Mucosa of descending colon (tissue), 3 donors: ENCODE data around the gene NIPAL3. TPM values are rescaled to one million over a fixed set of nuclear protein-coding genes. Genes with fewer than 3 reads are reported as not detected.

ENCODE experiments used
- ATAC-seq: fragments of 200-7000 bp; cut with Tn5 transposase; one replicate; pipeline ENCODE4 v1.9.1; 2020; ENCODE audit warnings: mild to moderate bottlenecking, moderate library complexity
- DNase-seq, 3 donors: peaks; one replicate each; pipeline ENCODE4 v3.0.0-alpha.2; 2020
- H3K36me3 ChIP-seq: fragments of 200-600 bp; one replicate; pipeline ENCODE4 v1.8.0; 2021; ENCODE audit warnings: low read depth, mild to moderate bottlenecking
- H3K4me1 ChIP-seq: fragments of 200-600 bp; one replicate; pipeline ENCODE4 v1.8.0; 2021; ENCODE audit warnings: low read depth, mild to moderate bottlenecking
- H3K4me3 ChIP-seq: fragments of 200-600 bp; one replicate; pipeline ENCODE4 v1.8.0; 2021; ENCODE audit warnings: mild to moderate bottlenecking
- H3K9me3 ChIP-seq: fragments of 200-600 bp; one replicate; pipeline ENCODE4 v1.8.0; 2021; ENCODE audit warnings: mild to moderate bottlenecking
- CTCF ChIP-seq: fragments of 200-600 bp; IDR thresholded peaks from one replicate; pipeline ENCODE4 v1.8.0; 2022; ENCODE audit warnings: antibody characterized with exemption, mild to moderate bottlenecking
- intact Hi-C, 2 donors: fragments of 100-400 bp; cut with DNase I in 1 of 2; cut with micrococcal nuclease in 1 of 2; formaldehyde crosslinking; loops; one replicate each; pipeline versions ENCODE4 v1.11.0 to v1.11.1; 2022; cut with DNase I, micrococcal nuclease
- total RNA-seq, 3 donors: library from RNA; stranded (reverse); fragmentation: NEBNext Ultra II Directional in 2 of 3; extraction: Animal tissue kit (Norgen Biotek cat#: 25700) in 2 of 3; gene quantifications; one replicate each; pipeline versions ENCODE4 v1.2.1 to v1.2.4, GENCODE V29; 2021 to 2023
- donor health status: DM: no; HTN: no; CAD: no; lungs with moderate emphysema.
- donor health status: DM: no; HTN: no; CAD: no.
- donor health status: DM: no; HTN: yes; CAD: no.

The NIPAL3 gene
- total RNA-seq, 3 donors from 2014 or later, result 38.3 to 52.5 (median 40.7) TPM

GRCh38 chr1:24391882-24392603 is 23.6 kb upstream of the NIPAL3 start:
- H3K9me3 ChIP-seq, result no peaks in the 10 kb centered on the region
- H3K4me3 ChIP-seq, result no peak overlapping the region
- DNase-seq, result peak; percentile 70 to 78 (median 76)
- intact Hi-C loops, result loop anchor here (2.0 to 5.0 kb wide), 2 partner anchors 190 to 193 kb away; no protein-coding TSS in a partner anchor
- peak; percentile 79 for TF ChIP-seq CTCF
- H3K4me1 ChIP-seq, result peaks cover 14% of the 10 kb centered on the region
- no peaks in the 10 kb centered on the region for H3K36me3 ChIP-seq
- ATAC-seq, result peak; percentile 87

GRCh38 chr1:24392604-24392946 is 23.0 kb upstream of the NIPAL3 start:
- intact Hi-C loops, result loop anchor here in 1 of 2 donors (5.0 kb wide), 1 partner anchor 190 kb away; no protein-coding TSS in a partner anchor
- Histone ChIP-seq H3K9me3 (no peaks in the 10 kb centered on the region), H3K4me3 (no peak overlapping the region), H3K36me3 (no peaks in the 10 kb centered on the region), H3K4me1 (peaks cover 14% of the 10 kb centered on the region)
- DNase-seq (no peak), ATAC-seq (no peak)
- TF ChIP-seq CTCF, result no peak

- DNase-seq (no peak), ATAC-seq (peak; percentile 45)
- TF ChIP-seq CTCF, result no peak
- Histone ChIP-seq H3K4me3 (no peak overlapping the region), H3K9me3 (no peaks in the 10 kb centered on the region), H3K36me3 (no peaks in the 10 kb centered on the region), H3K4me1 (peaks cover 14% of the 10 kb centered on the region)
- intact Hi-C loops, result loop anchor here in 1 of 2 donors (5.0 kb wide), 1 partner anchor 191 kb away; no protein-coding TSS in a partner anchor
These were observed 22.5 kb upstream of the NIPAL3 start for GRCh38 chr1:24392982-24393650.

- no peak overlapping the region for H3K4me3 ChIP-seq
- no peaks in the 10 kb centered on the region for H3K9me3 ChIP-seq
- intact Hi-C loops, result loop anchor here in 1 of 2 donors (5.0 kb wide), 1 partner anchor 192 kb away; no protein-coding TSS in a partner anchor
- peaks cover 14% of the 10 kb centered on the region for H3K4me1 ChIP-seq
- DNase-seq (no peak), ATAC-seq (no peak)
- H3K36me3 ChIP-seq, result no peaks in the 10 kb centered on the region
- no peak for TF ChIP-seq CTCF
These were observed 21.7 kb upstream of the NIPAL3 start for GRCh38 chr1:24393892-24394291.

- Histone ChIP-seq H3K4me3 (no peak overlapping the region), H3K9me3 (no peaks in the 10 kb centered on the region), H3K4me1 (no peaks in the 10 kb centered on the region), H3K36me3 (no peaks in the 10 kb centered on the region)
- DNase-seq (no peak), ATAC-seq (no peak)
- intact Hi-C loops, result no loop called here
- TF ChIP-seq CTCF, result no peak
These were observed 15.5 kb upstream of the NIPAL3 start for GRCh38 chr1:24400065-24400464.
